Anterior cingulate cortex (tissue), 58 donors: ENCODE data around the gene LMTK2.
"Not testable (repeated sequence)": the region's sequence is repeated elsewhere in the genome, so short reads cannot be mapped to it uniquely, and the experiment has no call there.

Experiments used
- DNase-seq, 58 donors: peaks; one replicate each; lab custom pipeline; 2025; lab: John Stamatoyannopoulos, UW

LMTK2 gene

GRCh38 chr7:98213888-98214810 is 107.5 kb downstream of the LMTK2 start:
- DNase-seq, result no peak

GRCh38 chr7:98214811-98215321 is 108.2 kb downstream of the LMTK2 start:
- no peak for DNase-seq

GRCh38 chr7:98215561-98216495 is 109.2 kb downstream of the LMTK2 start:
- DNase-seq, result no peak

- no peak for DNase-seq
Measured at GRCh38 chr7:98216941-98217622, 110.4 kb downstream of the LMTK2 start.

- peak in 50 of 58 donors; percentile 11 to 85 (median 58) for DNase-seq
Measured at GRCh38 chr7:98217623-98218582, 111.2 kb downstream of the LMTK2 start.

- DNase-seq, result not testable (repeated sequence)
Measured at GRCh38 chr7:98219382-98219781, 112.7 kb downstream of the LMTK2 start.

GRCh38 chr7:98221611-98222532 is 115.2 kb downstream of the LMTK2 start:
- DNase-seq, result no peak

- no peak for DNase-seq
Measured at GRCh38 chr7:98222533-98223195, 116.0 kb downstream of the LMTK2 start.

GRCh38 chr7:98223351-98223897 is 116.8 kb downstream of the LMTK2 start:
- DNase-seq, result no peak

GRCh38 chr7:98223898-98224700 is 117.4 kb downstream of the LMTK2 start:
- DNase-seq, result no peak

GRCh38 chr7:98224701-98225181 is 118.1 kb downstream of the LMTK2 start:
- no peak for DNase-seq

- no peak for DNase-seq
Measured at GRCh38 chr7:98225913-98226614, 119.4 kb downstream of the LMTK2 start.

- no peak for DNase-seq
Measured at GRCh38 chr7:98227939-98228338, 121.3 kb downstream of the LMTK2 start.

- no peak for DNase-seq
Measured at GRCh38 chr7:98228801-98229200, 122.1 kb downstream of the LMTK2 start.

GRCh38 chr7:98229441-98229840 is 122.8 kb downstream of the LMTK2 start:
- no peak for DNase-seq
